ENCODE results near the gene MACROD2. TPM values are rescaled to one million over a fixed set of nuclear protein-coding genes. Genes with fewer than 3 reads are reported as not detected.

The MACROD2 gene
- total RNA-seq, 1 experiment from 2014 or later: 3.7 TPM

- no peaks in the 10 kb centered on the region for H4K20me1 ChIP-seq (ENCODE audit: insufficient read depth)
- TF ChIP-seq JUND (IDR thresholded peaks at IDR 0.05): no peak
- no peak for TF ChIP-seq EZH2 (IDR thresholded peaks at IDR 0.05)
These were observed 530.1 kb downstream of the MACROD2 start for GRCh38 chr20:14525426-14525825.

GRCh38 chr20:14526891-14527290 is 531.6 kb downstream of the MACROD2 start:
- Histone ChIP-seq H3K36me3 (ENCODE audit: control insufficient read depth in 1 of 2, insufficient read depth in 2 of 2, low read length in 2 of 2) (no peaks in the 10 kb centered on the region), H3K9ac (ENCODE audit: low read length) (no peak overlapping the region), H3K27me3 (ENCODE audit: insufficient read depth, low read length) (no peaks in the 10 kb centered on the region), H3K9me2 (ENCODE audit: insufficient read depth) (no peaks in the 10 kb centered on the region), H3K4me2 (ENCODE audit: low read length) (no peak overlapping the region), H3K9me3 (ENCODE audit: control insufficient read depth in 1 of 2, insufficient read depth in 1 of 2, low read depth in 1 of 2, low read length in 2 of 2) (no peaks in the 10 kb centered on the region), H3K4me1 (ENCODE audit: control insufficient read depth in 1 of 2, insufficient read depth in 2 of 2, low read length in 2 of 2) (no peaks in the 10 kb centered on the region), H3K27ac (ENCODE audit: low read depth, low read length) (no peak overlapping the region), H3K4me3 (replicated peaks in 1 of 2; ENCODE audit: low read depth in 1 of 2, low read length in 2 of 2) (no peak overlapping the region), H3K79me2 (ENCODE audit: insufficient read depth, low read length) (no peaks in the 10 kb centered on the region), H4K20me1 (ENCODE audit: insufficient read depth) (no peaks in the 10 kb centered on the region), H2AFZ (ENCODE audit: low read depth, low read length, poor library complexity, severe bottlenecking) (no peak overlapping the region)
- TF ChIP-seq FOSL1 (IDR thresholded peaks at IDR 0.05; ENCODE audit: low read depth) (no peak), ZBTB33 (IDR thresholded peaks at IDR 0.05; ENCODE audit: extremely low read depth, insufficient replicate concordance, low read length) (no peak), SRF (IDR thresholded peaks at IDR 0.05; ENCODE audit: low read depth) (no peak), MAX (IDR thresholded peaks at IDR 0.05) (no peak), RAD21 (IDR thresholded peaks at IDR 0.05; ENCODE audit: low read depth) (no peak), TCF7L2 (IDR thresholded peaks at IDR 0.05; ENCODE audit: borderline replicate concordance, extremely low read depth, insufficient read depth, insufficient read length) (no peak), ZFX (IDR thresholded peaks at IDR 0.05) (no peak), YY1 (IDR thresholded peaks at IDR 0.05; ENCODE audit: extremely low read depth, insufficient replicate concordance, low read depth, low read length) (no peak), CTCF (IDR thresholded peaks at IDR 0.05 in 2 of 3, conservative IDR thresholded peaks at IDR 0.05 in 1 of 3; ENCODE audit: borderline replicate concordance in 1 of 3, insufficient read depth in 1 of 3, low read depth in 2 of 3, low read length in 2 of 3) (no peak)
- RAD21 ChIA-PET (ENCODE audit: low non-redundant PET in 1 of 2, low total read pairs in 2 of 2, uncharacterized antibody in 2 of 2, unreplicated experiment in 2 of 2): no interaction called here
- intact Hi-C loops (cut with micrococcal nuclease): no loop called here
- DNase-seq (ENCODE audit: low read depth, low spot score) (no peak), ATAC-seq (no peak)
- POLR2A ChIA-PET: no interaction called here
- BruUV-seq (replicated peaks): no TSS peak
- CTCF ChIA-PET: no interaction called here

More at GRCh38 chr20:14525426-14525825, 530.1 kb downstream of the MACROD2 start:
- no TSS peak for BruUV-seq (replicated peaks)
- no peak overlapping the region for H3K4me3 ChIP-seq (replicated peaks in 1 of 2; ENCODE audit: low read depth in 1 of 2, low read length in 2 of 2)
- H3K36me3 ChIP-seq (ENCODE audit: control insufficient read depth in 1 of 2, insufficient read depth in 2 of 2, low read length in 2 of 2): no peaks in the 10 kb centered on the region
- POLR2A ChIA-PET: no interaction called here
- RAD21 ChIA-PET (ENCODE audit: low non-redundant PET in 1 of 2, low total read pairs in 2 of 2, uncharacterized antibody in 2 of 2, unreplicated experiment in 2 of 2): no interaction called here
- H3K9me3 ChIP-seq (ENCODE audit: control insufficient read depth in 1 of 2, insufficient read depth in 1 of 2, low read depth in 1 of 2, low read length in 2 of 2): no peaks in the 10 kb centered on the region
- DNase-seq (ENCODE audit: low read depth, low spot score): no peak
- H3K4me2 ChIP-seq (ENCODE audit: low read length): no peak overlapping the region
- H3K9me2 ChIP-seq (ENCODE audit: insufficient read depth): no peaks in the 10 kb centered on the region
- no peaks in the 10 kb centered on the region for H3K79me2 ChIP-seq (ENCODE audit: insufficient read depth, low read length)
- no peak for ATAC-seq
- no peaks in the 10 kb centered on the region for H3K4me1 ChIP-seq (ENCODE audit: control insufficient read depth in 1 of 2, insufficient read depth in 2 of 2, low read length in 2 of 2)
- CTCF ChIA-PET: no interaction called here
- no peak overlapping the region for H2AFZ ChIP-seq (ENCODE audit: low read depth, low read length, poor library complexity, severe bottlenecking)
- H3K9ac ChIP-seq (ENCODE audit: low read length): no peak overlapping the region
- H3K27ac ChIP-seq (ENCODE audit: low read depth, low read length): no peak overlapping the region
- H3K27me3 ChIP-seq (ENCODE audit: insufficient read depth, low read length): no peaks in the 10 kb centered on the region
- intact Hi-C loops (cut with micrococcal nuclease): no loop called here

Data from HCT116 (cell line).